Endothelial cell (in vitro differentiated cells): ENCODE measurements around the gene TMX4. TPM values are rescaled to one million over a fixed set of nuclear protein-coding genes. Genes with fewer than 3 reads are reported as not detected.

ENCODE experiments used
- DNase-seq: peaks from one replicate; pipeline ENCODE4 v3.0.0; 2021; ENCODE audit warnings: low spot score
- H3K27ac Mint-ChIP-seq: one replicate; pipeline ENCODE4 v1.8.0; 2021; ENCODE audit warnings: mixed read lengths, inconsistent platforms; ENCODE audit not compliant: unreplicated experiment
- H3K27me3 Mint-ChIP-seq: one replicate; pipeline ENCODE4 v1.8.0; 2021; ENCODE audit warnings: mild to moderate bottlenecking, moderate library complexity, mixed read lengths, inconsistent platforms; ENCODE audit not compliant: unreplicated experiment
- H3K36me3 Mint-ChIP-seq: one replicate; pipeline ENCODE4 v1.8.0; 2021; ENCODE audit warnings: mild to moderate bottlenecking, low read depth, mixed read lengths, inconsistent platforms; ENCODE audit not compliant: unreplicated experiment
- H3K4me1 Mint-ChIP-seq: one replicate; pipeline ENCODE4 v1.8.0; 2021; ENCODE audit warnings: mild to moderate bottlenecking, mixed read lengths, inconsistent platforms; ENCODE audit not compliant: unreplicated experiment
- H3K4me3 Mint-ChIP-seq: one replicate; pipeline ENCODE4 v1.8.0; 2021; ENCODE audit warnings: mild to moderate bottlenecking, mixed read lengths, inconsistent platforms; ENCODE audit not compliant: unreplicated experiment
- H3K9me3 Mint-ChIP-seq: one replicate; pipeline ENCODE4 v1.8.0; 2021; ENCODE audit warnings: mixed read lengths, inconsistent platforms; ENCODE audit not compliant: unreplicated experiment
- CTCF ChIP-seq: fragments of 200-600 bp; sonication (generic); IDR thresholded peaks from one replicate; pipeline ENCODE4 v1.5.0; 2021; ENCODE audit warnings: antibody characterized with exemption; ENCODE audit not compliant: unreplicated experiment
- total RNA-seq: library from RNA; stranded (reverse); fragmentation: NEBNext Ultra II Directional; extraction: Animal tissue kit (Norgen Biotek cat#: 25700); gene quantifications from one replicate; pipeline ENCODE4 v1.2.1, GENCODE V29; 2021; ENCODE audit not compliant: unreplicated experiment

Gene TMX4
- total RNA-seq, 1 donor from 2014 or later, result 19.1 TPM

GRCh38 chr20:7989379-7989778 is 30.2 kb downstream of the TMX4 start:
- no peak overlapping the region for H3K27ac Mint-ChIP-seq
- no peak for TF ChIP-seq CTCF
- DNase-seq, result no peak
- peaks cover 9% of the 10 kb centered on the region for H3K36me3 Mint-ChIP-seq
- H3K9me3 Mint-ChIP-seq, result no peaks in the 10 kb centered on the region
- no peak overlapping the region for H3K4me3 Mint-ChIP-seq
- H3K4me1 Mint-ChIP-seq, result no peaks in the 10 kb centered on the region
- no peaks in the 10 kb centered on the region for H3K27me3 Mint-ChIP-seq

- no peak for TF ChIP-seq CTCF
- Mint-ChIP-seq H3K9me3 (no peaks in the 10 kb centered on the region), H3K27ac (no peak overlapping the region), H3K4me3 (no peak overlapping the region), H3K36me3 (peaks cover 5% of the 10 kb centered on the region), H3K27me3 (no peaks in the 10 kb centered on the region), H3K4me1 (no peaks in the 10 kb centered on the region)
- no peak for DNase-seq
These were observed 33.6 kb downstream of the TMX4 start for GRCh38 chr20:7985916-7986315.

GRCh38 chr20:7984192-7984591 is 35.4 kb downstream of the TMX4 start:
- DNase-seq, result no peak
- Mint-ChIP-seq H3K27me3 (no peaks in the 10 kb centered on the region), H3K27ac (no peak overlapping the region), H3K36me3 (peaks cover 5% of the 10 kb centered on the region), H3K4me1 (no peaks in the 10 kb centered on the region), H3K4me3 (no peak overlapping the region), H3K9me3 (no peaks in the 10 kb centered on the region)
- TF ChIP-seq CTCF, result no peak

- TF ChIP-seq CTCF, result no peak
- H3K27me3 Mint-ChIP-seq, result no peaks in the 10 kb centered on the region
- H3K4me3 Mint-ChIP-seq, result no peak overlapping the region
- H3K4me1 Mint-ChIP-seq, result no peaks in the 10 kb centered on the region
- no peak for DNase-seq
- H3K36me3 Mint-ChIP-seq, result peaks cover 5% of the 10 kb centered on the region
- no peak overlapping the region for H3K27ac Mint-ChIP-seq
- no peaks in the 10 kb centered on the region for H3K9me3 Mint-ChIP-seq
These were observed 38.2 kb downstream of the TMX4 start for GRCh38 chr20:7981374-7981773.

- H3K4me3 Mint-ChIP-seq, result no peak overlapping the region
- H3K4me1 Mint-ChIP-seq, result no peaks in the 10 kb centered on the region
- no peaks in the 10 kb centered on the region for H3K9me3 Mint-ChIP-seq
- DNase-seq, result peak; percentile 7
- TF ChIP-seq CTCF, result peak; percentile 55
- H3K36me3 Mint-ChIP-seq, result peaks cover 5% of the 10 kb centered on the region
- no peaks in the 10 kb centered on the region for H3K27me3 Mint-ChIP-seq
- no peak overlapping the region for H3K27ac Mint-ChIP-seq
These were observed 39.1 kb downstream of the TMX4 start for GRCh38 chr20:7980332-7981046.
